HG03139 (cell line): Measurements from ENCODE around the gene MDFI.

Source experiments
- ATAC-seq: cut with Tn5 transposase; IDR thresholded peaks from one replicate; pipeline ENCODE4 v1.9.1; 2021; ENCODE audit not compliant: unreplicated experiment

Gene MDFI

GRCh38 chr6:41630946-41631345, 7.3 kb upstream of the MDFI start:
- ATAC-seq = no peak

DNA sequence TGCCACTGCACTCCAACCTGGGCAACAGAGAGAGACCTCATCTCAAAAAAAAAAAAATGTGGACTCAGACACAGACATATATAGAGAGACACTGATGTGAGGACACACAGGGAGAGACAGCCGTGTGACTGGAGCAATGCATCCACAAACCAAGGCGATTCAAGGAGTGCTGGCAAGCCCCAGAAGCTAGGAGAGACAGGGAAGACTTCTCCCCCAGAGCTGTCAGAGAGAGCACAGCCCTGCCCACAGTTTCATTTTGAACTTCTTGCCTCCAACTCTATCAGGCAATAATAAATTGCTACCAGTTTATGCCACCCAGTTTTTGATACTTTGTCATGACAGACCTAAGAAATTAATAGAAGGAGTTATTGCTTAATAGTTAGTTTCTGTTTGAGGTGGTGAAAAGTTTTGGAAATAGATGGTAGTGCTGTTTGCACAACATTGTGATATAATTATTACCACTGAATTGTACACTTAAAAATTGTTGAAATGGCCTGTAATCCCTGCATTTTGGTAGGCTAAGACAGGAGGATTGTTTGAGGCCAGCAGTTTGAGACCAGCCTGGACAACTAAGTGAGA, 5.1 kb upstream of the MDFI start:
- ATAC-seq = no peak

GRCh38 chr6:41634657-41635056, 3.6 kb upstream of the MDFI start:
- no peak for ATAC-seq

- ATAC-seq = no peak
Measured at GRCh38 chr6:41635365-41635764, 2.9 kb upstream of the MDFI start.

DNA sequence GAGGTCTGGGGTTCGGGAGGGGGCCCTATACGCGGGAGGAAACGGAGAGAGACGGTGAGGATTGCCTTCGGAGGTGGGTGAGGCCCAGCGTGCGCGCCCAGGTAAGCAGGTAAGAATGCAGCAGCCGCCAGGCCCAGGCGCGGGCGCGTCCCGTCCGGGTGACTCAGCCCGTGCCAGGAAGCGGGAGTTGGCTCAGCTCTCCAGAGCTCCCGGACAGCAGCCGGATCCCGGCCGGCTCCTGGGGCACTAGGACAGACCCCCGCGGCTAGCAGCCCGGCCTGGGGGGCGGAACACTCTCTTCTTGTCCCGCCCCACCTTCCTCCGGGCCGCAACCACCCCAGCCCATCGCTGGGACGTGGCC, 1.5 kb upstream of the MDFI start:
- no peak for ATAC-seq

DNA sequence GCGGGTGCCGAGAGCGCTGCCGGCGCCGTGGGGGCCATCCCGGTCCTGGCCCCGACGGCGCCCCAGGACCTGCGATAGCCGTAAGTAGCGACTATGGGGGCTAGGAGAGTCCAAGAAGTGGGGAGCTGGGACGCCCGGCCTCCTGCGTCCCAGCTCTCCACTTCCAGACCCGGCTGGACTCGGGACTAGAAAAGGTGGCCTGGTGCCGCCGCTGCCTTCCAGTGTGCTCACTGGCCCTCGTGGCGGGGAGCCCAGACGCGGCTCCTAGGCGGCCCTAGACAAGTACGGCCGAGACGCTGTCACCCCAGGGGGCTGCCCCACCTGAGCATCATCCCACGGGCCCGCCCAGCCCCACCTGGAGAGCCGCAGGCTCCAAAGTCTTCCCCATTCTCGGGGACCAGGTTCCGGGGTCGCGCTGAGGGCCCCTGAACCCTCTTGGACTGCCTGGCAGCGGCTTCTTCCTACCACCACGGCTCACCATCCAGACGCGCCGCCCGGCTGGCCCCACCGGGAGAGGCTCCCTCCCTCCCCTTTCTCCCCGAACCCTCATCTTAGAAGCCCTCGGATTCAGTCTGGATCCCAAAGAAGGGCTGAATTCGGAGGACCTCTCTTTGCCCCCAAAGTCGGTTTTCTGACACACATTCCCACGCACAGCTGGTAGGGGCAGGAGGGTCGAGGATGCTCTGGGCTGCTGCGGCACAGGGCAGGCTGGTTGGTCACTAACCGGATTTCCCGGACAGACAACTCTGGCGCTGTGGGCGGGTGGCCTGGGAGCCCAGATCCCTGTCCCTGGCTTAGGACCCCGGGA, 870 bp upstream of the MDFI start:
- no peak for ATAC-seq

DNA sequence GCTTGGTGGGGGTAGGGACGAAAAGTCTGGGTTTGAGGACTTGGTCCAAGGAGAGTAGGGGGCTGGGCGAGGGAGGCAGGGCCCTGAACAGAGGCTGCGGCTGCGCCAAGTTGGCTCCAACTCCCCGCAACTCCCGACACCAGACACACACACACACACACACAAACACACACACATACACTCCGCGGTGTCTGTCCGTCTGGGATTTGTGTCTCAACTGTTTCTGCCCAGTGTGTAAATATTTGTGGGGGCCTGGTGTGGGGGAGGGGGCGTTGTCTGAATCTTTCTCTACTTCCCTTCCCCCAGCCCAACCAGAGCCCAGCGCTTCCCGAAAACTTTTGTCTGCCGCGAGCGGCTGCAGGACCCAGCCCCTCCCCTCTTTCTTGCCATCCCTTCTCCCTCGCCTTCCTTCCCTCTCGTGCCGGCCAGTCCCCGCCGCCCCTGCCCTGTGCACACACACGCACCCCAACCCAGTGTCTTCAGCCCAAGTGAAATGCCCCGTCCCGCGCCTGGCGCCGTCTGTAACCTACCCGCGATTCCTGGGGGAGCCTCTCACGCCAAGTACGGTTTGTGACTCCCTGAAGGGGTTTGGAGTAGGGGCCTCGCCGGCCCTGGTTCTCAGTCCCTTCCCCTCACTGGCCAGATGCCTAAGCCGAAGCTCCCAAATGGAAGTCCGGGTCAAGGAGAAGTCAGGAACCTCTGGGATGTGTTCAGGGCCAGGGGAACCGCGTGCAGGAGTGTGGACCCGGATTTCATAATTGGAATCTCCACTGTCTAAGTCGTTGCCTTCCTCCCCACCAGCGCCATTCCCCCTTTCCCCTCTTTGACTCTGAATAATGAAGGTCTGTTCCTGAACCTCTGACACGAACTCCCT, 904 bp downstream of the MDFI start:
- no peak for ATAC-seq

DNA sequence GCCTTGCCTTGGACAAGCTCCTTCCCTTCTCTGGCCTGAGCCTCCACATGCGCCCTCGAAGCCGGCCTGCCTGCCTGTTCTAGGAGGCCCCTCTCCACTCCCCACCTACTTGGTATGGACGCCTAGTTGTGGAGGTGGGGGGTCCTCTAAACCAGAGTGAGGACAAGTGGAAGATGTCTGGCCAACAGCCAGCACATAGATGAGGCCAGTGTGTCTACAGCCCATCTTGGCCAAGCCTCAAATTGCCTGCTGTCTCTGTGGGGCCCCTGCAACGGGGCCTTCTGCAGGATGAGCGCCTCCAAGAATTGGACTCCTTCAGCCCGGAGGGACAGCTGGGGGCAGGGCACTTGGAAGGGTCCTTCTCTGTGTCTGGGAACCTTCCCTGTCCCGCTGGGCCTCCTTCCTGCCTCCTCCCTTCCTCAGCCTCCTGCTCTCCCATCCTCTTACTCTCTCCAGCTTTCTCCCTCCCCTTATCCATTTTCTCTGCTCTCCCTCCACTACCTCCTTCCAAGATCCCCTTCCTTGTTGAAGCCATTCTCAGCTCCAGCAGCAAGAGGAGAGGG, 1.6 kb downstream of the MDFI start:
- ATAC-seq = no peak

GRCh38 chr6:41640426-41640825, 2.2 kb downstream of the MDFI start:
- no peak for ATAC-seq

GRCh38 chr6:41641352-41641925, 3.2 kb downstream of the MDFI start:
- no peak for ATAC-seq

DNA sequence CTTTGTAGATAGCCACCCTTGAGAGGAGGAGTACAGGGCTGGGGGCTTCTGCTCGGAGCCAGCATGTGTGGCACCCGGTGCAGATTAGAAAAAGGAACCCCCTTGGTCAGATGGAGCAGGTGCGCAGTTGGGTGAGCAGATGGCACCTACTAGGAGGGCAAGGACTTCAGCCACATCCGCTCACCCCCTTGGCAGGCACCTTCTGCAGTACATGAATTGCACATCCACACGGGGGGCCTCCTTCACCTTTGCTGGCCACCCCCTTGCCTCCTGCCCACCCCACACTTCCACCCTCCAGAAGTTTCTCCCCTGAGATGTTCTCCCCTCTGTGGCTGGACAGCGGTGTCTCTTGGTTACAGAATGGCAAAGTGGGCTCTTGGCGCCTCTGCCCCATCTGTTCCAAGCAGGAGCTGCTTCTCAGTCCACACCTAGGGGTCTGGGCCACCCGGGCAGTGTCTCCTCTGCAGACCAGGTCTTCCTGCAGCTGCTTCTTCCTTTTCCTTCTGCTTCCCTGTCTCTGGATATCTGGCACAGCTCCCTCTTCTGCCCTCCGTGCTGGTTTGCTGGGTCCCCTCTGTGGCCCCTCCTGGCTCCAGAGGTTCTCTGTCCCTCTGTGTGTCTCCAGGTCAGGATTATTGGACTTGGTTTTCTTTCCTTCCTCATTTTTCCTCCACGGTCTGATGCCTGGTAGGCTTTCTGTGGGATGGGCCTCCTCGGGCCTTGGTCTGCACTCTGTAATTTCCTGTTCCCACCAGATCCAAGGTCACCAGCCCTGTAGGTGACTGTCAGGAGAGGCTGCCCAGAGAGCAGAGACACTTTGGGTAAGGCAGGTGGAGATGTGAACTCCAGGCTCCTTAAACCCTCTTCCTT, 4.1 kb downstream of the MDFI start:
- no peak for ATAC-seq

DNA sequence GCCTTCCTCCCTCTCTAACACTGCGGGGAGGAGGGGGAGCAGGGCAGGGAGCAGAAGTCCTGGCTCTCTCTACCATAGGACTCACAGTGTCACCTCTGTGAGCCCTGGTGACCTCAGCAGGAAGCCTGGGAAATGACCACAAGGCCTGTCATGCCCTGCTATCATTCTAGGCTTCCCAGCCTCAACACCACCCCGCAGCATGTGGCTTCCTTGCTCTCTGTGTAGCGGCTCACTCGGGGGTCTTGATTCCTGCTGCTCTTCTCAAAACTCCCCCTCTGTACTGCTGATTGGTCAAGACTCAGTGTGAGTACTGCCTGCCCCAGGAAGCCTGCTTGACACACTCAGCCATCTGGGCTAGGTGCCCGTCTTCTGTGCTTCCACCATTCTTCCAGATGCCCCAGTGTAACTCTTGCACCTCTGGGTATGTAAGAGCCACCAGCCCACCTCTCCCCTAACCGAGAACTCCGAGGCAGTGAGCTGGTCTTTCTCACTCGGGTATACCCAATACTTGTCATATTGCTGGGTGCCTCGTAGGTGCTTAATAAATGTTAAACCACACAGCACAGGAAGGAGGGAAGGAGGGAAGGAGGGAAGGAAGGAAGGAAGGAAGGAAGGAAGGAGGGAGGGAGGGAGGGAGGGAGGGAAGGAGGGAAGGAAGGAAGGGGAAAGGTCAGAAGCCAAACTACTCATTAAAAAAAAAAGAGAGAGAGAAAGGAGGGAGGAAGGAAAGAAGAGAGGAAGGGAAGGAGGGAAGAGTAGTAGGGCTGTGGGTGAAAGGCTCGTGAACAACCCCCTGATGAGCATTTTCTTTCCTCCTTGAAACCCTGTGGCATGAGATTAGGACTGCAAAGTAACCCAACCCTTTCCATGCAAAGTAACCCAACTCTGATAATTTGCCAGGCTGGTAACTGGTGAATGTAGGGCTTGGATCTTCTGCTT, 5.0 kb downstream of the MDFI start:
- ATAC-seq = no peak

GRCh38 chr6:41643899-41644269, 5.6 kb downstream of the MDFI start:
- no peak for ATAC-seq

DNA sequence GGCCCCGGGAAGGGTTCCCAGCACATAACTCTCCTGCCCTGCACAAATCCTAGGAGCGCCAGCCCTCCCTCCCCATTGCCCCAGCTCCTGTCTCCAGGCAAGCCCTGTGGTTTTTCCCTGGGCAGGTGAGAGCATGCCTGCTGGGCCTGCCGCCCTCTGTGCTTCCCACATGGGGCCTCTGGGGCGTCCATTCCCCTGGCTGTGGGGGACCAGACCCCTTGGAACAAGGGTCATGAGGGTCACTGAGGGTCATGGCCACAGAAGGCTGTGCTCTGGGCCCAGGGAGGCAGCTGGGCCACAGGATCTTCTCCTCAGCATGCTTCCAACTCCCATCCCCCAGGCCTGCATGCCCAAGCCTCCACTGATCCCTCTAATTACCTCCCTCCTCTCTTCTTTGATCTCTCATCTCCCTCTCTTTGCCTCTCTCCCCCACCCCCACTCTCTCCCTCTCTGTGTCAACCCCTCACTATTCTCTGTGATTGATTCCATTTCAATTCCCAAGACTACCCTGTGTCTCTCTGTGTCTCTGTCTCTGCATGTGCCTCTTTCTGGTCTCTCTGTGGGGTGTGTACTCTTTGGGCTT, 6.1 kb downstream of the MDFI start:
- no peak for ATAC-seq

GRCh38 chr6:41645007-41645618, 6.8 kb downstream of the MDFI start:
- ATAC-seq = no peak

DNA sequence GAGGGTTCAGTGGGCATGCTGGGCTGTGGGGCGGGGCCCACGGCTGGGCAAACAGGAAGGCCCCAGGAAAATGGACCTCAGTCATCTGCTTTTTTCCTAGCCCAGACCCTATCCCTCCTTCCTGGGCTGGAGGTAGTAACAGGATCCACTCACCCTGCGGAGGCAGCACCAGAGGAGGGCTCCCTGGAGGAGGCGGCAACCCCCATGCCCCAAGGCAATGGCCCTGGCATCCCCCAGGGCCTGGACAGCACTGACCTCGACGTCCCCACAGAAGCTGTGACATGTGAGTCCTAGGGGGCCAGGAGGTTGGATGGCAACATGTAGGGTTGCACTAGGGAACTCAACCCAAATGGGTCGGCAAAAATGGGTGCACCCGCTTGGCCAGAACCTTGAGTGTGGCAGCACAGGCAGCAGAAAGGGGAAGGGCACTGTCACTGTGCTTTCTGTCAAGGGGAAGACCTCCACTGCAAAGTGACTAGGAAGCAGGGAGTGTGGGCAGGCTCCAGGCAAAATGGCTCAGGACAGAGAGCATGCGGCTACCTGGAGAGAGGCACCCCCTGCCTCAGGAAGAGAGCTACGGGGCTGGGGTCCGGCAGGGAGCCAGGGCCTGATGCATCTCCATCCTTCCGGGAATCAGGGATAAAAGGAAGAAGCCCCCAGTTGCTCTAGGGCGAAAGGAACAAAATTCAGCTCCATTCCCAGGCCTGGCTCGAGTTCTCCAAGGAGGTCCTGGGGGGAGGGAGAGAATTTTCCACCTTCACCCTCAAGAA, 7.9 kb downstream of the MDFI start:
- ATAC-seq = no peak

- ATAC-seq = no peak
Measured at GRCh38 chr6:41647061-41647511, 8.8 kb downstream of the MDFI start.
